Neural cell (in vitro differentiated cells): ENCODE results near the gene ANKRD33.

Experiments used
- CTCF ChIP-seq: fragments of 450-650 bp; IDR thresholded peaks from 2 replicates; pipeline ENCODE4 v1.5.1; 2014; ENCODE audit warnings: antibody characterized with exemption, mild to moderate bottlenecking, moderate library complexity; ENCODE audit not compliant: poor library complexity, severe bottlenecking
- EP300 ChIP-seq: fragments of 450-650 bp; conservative IDR thresholded peaks from 2 replicates; pipeline ENCODE4 v1.6.1; 2014; ENCODE audit warnings: antibody characterized with exemption, mild to moderate bottlenecking, moderate library complexity; ENCODE audit not compliant: poor library complexity, severe bottlenecking
- EZH2 ChIP-seq: fragments of 200-600, 300-800 bp; shearing (Covaris generic), sonication (generic); IDR thresholded peaks from 2 replicates; pipeline ENCODE4 v1.6.1; 2014; ENCODE audit warnings: antibody characterized with exemption, low read length, borderline replicate concordance, mild to moderate bottlenecking; ENCODE audit not compliant: insufficient read depth, poor library complexity, severe bottlenecking
- POLR2AphosphoS5 ChIP-seq: IDR thresholded peaks from 2 replicates; pipeline ENCODE4 v1.6.1; 2012
- RAD21 ChIP-seq: fragments of 450-650 bp; conservative IDR thresholded peaks from 2 replicates; pipeline ENCODE4 v1.6.1; 2014; ENCODE audit warnings: antibody characterized with exemption, mild to moderate bottlenecking, moderate library complexity
- SMC3 ChIP-seq: fragments of 450-650 bp; conservative IDR thresholded peaks from 2 replicates; pipeline ENCODE4 v1.6.1; 2014; ENCODE audit warnings: antibody characterized with exemption, mild to moderate bottlenecking, moderate library complexity; ENCODE audit not compliant: poor library complexity
- TAF1 ChIP-seq: IDR thresholded peaks from 2 replicates; pipeline ENCODE4 v1.6.1; 2012; ENCODE audit warnings: low read depth
- TF ChIP-seq, protein P1 (sequence below): IDR thresholded peaks from 2 replicates; pipeline ENCODE4 v1.6.1; 2012; ENCODE audit warnings: borderline replicate concordance

- TF ChIP-seq CTCF = no peak
- no peak for TF ChIP-seq EP300
- no peak for TF ChIP-seq RAD21
- TF ChIP-seq, protein P1, sequence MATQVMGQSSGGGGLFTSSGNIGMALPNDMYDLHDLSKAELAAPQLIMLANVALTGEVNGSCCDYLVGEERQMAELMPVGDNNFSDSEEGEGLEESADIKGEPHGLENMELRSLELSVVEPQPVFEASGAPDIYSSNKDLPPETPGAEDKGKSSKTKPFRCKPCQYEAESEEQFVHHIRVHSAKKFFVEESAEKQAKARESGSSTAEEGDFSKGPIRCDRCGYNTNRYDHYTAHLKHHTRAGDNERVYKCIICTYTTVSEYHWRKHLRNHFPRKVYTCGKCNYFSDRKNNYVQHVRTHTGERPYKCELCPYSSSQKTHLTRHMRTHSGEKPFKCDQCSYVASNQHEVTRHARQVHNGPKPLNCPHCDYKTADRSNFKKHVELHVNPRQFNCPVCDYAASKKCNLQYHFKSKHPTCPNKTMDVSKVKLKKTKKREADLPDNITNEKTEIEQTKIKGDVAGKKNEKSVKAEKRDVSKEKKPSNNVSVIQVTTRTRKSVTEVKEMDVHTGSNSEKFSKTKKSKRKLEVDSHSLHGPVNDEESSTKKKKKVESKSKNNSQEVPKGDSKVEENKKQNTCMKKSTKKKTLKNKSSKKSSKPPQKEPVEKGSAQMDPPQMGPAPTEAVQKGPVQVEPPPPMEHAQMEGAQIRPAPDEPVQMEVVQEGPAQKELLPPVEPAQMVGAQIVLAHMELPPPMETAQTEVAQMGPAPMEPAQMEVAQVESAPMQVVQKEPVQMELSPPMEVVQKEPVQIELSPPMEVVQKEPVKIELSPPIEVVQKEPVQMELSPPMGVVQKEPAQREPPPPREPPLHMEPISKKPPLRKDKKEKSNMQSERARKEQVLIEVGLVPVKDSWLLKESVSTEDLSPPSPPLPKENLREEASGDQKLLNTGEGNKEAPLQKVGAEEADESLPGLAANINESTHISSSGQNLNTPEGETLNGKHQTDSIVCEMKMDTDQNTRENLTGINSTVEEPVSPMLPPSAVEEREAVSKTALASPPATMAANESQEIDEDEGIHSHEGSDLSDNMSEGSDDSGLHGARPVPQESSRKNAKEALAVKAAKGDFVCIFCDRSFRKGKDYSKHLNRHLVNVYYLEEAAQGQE = no peak
- TF ChIP-seq TAF1 = no peak
- TF ChIP-seq EZH2 = no peak
- no peak for TF ChIP-seq POLR2AphosphoS5
- TF ChIP-seq SMC3 = no peak
These were observed 48.5 kb upstream of the ANKRD33 start for GRCh38 chr12:51839310-51839947.
